Activated T-helper 1 cell treated with anti-CD3 and anti-CD28 coated beads, Interleukin-2, amount 50 U/mL, for 16 hours (primary cell): ENCODE data around the gene LTO1.

Experiments
- DNase-seq, 2 donors: peaks; one replicate each; pipeline ENCODE4 v3.0.0-alpha.2; 2020; ENCODE audit warnings: low read depth in 1 of 2, low spot score in 1 of 2

The LTO1 gene

DNA sequence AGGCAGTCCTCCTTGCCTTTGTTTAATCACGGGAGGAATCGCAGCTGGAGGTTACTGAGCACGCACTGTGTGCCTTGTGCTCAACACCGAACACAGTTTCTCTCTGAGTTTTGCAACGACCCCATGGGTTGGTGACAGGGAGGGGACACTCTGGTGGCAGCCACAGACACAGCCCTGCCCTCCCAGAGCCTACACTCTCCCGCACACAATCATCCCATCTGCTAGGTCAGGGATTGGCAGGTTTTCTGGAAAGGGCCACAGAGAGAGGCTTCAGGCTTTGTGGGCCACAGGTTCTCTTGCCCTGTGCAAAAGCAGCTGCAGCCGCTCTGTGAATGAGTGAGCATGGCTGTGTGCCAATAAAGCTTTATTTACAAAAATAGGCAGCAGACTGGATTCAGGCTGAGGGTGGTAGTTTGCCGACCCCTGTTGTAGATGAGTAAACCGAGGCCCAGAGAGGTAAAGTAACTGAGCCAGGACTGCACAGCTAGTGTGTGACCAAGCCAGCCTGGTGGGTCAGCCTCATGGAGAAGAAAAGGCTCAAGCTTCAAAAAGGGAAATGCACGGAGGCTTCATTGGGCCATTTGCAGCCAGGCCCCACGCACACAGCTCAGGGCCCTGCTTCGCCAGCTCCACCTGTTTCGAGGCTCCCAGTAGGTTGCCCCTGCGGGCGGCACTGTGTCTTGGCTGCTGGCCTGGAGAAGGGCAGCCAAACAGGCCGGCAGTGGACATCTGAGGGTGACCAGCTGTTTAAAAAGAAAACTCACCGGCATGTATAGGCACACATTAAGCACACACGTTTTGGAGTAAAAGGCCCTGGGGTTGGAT lies 16.3 kb downstream of the LTO1 start:
- no peak for DNase-seq

DNA sequence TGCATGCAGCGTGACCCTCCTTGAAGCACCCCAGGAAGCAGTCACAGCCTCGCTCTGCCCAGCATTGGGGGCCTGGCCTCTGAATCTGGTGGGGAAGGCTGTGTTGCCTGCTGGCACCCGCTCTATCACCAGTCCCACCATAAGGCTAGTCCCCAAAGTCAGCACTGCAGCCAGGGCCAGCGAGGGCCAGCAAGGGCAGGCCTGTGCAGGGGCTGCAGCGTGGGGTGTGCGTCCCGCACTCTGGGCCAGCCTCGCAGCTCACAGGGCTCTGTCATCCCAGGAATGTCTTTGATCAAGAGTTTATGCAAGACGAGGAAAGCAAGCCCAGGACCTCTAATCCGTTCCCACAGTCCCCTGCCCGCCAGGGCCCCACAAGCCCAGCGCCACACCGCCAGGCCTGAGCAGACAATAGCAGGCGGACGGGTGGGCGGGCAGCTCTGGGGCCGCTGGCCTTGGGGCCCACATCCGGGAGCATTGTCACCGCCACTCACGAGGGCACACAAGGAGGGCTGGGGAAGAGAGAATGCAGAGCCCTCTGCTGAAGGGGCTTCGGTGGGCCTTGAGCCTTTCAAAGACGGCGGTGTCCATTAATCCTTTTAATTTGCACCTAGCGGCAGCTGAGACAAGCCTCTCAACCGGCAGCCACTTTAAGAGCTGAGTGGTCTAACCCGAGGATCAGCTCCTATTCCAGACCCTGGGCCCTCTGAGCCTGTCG lies 17.1 kb downstream of the LTO1 start:
- no peak for DNase-seq

DNA sequence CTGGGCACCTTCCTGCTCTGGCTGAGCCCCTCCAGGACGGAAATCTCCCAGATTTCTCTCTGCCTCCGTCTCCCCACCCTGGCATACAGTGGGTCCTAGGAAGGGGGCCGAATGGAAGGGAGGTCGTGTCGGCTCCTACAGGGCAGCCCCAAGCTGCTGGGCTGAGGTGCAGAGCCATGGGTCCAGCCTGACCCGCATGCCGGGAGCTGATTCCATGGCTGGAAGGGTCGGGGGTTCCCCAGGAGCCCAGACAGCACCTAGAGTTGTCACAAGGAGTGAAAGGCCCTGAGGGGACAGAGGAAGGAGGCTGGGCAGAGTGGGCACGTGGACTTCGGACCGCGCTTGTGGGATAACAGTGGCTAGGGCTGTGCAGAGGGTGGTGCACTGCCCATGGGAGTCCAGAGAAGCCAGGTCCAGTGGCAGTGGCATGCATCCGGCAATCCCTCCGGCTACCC lies 17.7 kb downstream of the LTO1 start:
- no peak for DNase-seq

DNA sequence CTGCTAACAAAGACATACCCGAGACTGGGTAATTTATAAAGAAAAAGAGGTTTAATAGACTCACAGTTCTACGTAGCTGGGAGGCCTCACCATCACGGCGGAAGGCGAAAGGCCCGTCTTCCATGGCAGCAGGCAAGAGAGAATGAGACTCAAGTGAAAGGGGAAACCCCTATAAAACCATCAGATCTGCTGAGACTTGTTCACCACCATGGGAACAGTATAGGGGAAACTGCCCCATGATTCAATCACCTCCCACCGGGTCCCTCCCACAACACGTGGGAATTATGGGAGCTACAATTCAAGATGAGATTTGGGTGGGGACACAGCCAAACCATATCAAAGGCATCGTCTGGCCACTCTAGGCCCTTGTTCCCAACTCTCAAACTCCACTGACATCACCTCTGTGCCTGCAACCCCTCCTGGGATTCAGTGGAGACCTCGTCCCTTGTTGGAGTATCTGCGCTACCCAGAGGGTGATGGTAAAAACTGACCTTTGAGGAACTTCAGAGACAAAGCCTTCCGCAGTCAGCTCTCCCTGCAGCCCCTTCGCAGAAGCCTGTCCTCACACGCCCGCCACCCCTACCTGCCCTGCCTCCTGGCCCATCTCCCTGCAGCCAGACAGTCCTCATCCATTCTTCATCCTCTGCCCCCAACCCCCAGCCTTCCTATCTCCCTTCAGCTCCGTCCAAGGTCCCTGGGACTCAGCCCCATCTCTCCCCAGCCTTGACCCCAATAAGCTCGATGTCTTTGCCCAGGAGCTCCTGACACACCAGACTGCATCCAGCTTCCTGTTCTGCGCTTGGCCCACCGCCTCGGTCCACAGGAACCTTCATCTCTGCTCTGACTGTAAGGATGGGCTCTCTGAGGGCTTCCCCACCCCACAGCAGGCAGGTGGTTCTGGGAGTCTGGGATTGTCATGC lies 18.4 kb downstream of the LTO1 start:
- no peak for DNase-seq

DNA sequence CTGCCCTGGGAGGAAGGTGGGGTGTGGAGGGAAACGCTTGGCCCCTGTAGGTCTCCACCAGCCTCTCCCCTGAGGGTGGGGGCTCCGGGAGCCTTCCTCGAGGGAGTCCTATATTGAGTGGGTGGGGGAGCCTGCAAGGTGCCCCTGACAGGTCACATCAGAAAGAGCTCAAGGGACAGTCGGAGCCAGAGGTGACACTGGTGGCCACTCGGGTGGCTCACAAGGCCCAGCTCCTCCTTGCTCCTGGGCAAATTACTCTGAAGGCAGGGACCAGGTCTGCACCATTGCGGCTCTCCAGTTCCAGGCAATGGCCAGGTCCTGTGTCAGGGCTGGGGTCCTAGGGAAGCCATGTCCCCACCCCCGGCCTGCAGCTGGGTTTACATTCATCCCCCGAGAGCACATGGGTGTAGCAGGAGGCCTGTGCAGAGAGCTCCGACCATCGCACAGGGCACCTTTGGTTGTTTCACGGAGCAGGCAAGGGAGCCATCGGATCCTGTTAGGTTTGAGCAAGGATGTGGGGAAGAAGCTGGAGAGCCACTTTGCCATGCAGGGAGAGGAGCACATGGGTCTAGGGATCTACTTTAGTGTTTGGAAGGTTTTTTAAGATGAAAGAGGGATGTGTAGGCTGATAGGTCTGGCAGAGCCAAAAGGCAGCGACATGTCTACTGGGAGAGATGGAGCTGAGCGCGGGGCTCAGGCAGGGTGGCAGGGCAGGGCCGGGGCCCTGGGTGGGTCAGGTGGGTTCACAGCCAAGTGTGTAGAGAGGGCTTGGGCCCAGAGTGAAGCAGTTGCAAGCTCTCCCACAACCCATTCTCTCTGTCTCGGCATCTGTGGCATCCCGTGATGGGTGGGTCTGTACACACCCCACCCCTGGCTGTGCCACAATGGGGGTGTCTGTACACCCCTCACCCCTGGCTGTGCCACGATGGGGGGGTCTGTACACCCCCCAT lies 19.4 kb downstream of the LTO1 start:
- no peak for DNase-seq

DNA sequence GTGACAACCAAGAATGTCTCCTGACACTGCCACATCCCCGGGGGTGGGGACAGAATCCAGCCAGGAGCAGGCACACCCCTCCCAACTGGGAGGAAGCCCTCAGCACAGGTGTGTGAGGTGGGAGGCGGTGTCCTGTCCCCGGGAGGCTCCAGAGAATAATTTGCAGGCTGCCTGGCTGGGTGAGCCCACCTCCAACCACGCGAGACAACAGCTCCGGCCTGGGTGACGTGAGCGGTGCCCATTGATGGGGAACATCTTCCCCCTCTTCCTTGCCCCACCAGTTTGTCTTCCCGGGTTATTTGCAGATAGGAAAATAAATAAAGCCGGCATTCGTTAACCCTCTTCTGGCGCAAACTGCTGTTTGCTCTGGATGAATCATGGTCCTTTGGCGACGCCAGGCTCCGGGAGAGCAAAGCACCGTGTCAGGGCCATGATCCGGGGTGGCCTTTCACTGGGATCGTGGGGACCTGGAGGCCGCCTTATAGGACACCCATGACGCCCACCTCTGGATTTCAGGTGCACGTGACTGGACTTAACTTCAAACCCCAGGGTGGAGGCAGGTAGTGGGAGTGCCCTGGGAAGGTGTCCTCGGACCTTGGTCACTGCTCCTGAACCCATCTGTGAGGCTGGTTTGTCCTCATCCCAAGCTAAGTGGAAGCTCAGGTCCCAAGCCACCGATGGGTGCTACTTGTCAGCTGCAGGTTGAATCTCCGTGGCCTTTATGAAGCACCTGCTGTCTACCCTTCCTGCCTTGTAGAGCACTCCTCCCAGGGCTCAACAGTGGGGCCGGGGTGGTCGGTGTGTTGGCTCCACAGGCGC lies 20.3 kb downstream of the LTO1 start:
- no peak for DNase-seq

DNA sequence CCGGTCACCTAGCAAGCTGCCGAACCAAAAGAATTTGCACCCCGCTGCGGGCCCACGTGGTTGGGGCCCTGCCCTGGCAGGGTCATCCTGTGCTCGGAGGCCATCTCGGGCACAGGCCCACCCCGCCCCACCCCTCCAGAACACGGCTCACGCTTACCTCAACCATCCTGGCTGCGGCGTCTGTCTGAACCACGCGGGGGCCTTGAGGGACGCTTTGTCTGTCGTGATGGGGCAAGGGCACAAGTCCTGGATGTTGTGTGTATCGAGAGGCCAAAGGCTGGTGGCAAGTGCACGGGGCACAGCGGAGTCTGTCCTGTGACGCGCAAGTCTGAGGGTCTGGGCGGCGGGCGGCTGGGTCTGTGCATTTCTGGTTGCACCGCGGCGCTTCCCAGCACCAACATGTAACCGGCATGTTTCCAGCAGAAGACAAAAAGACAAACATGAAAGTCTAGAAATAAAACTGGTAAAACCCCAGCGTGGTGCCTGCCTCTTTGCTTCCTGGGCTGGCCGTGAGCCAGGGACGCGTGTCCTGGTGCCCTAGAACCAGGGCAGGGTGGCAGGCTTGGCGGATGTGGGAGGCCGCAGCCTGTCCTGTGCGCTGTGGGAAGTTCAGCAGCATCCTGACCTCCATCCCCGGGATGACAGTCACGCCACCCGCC lies 21.0 kb downstream of the LTO1 start:
- no peak for DNase-seq

DNA sequence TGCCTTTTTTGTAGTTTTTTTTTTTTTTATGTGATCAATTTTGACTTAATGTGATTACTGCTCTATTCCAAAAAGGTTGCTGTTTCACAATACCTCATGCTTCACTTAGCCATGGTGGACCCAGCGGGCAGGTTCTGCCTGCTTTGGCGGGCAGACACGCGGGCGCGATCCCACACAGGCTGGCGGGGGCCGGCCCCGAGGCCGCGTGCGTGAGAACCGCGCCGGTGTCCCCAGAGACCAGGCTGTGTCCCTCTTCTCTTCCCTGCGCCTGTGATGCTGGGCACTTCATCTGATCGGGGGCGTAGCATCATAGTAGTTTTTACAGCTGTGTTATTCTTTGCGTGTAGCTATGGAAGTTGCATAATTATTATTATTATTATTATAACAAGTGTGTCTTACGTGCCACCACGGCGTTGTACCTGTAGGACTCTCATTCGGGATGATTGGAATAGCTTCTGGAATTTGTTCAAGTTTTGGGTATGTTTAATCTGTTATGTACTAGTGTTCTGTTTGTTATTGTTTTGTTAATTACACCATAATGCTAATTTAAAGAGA lies 21.7 kb downstream of the LTO1 start:
- no peak for DNase-seq

DNA sequence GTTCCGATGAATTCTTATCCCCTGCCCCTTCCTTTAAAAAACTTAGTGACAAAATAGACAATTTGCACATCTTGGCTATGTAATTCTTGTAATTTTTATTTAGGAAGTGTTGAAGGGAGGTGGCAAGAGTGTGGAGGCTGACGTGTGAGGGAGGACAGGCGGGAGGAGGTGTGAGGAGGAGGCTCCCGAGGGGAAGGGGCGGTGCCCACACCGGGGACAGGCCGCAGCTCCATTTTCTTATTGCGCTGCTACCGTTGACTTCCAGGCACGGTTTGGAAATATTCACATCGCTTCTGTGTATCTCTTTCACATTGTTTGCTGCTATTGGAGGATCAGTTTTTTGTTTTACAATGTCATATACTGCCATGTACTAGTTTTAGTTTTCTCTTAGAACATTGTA lies 22.2 kb downstream of the LTO1 start:
- no peak for DNase-seq

DNA sequence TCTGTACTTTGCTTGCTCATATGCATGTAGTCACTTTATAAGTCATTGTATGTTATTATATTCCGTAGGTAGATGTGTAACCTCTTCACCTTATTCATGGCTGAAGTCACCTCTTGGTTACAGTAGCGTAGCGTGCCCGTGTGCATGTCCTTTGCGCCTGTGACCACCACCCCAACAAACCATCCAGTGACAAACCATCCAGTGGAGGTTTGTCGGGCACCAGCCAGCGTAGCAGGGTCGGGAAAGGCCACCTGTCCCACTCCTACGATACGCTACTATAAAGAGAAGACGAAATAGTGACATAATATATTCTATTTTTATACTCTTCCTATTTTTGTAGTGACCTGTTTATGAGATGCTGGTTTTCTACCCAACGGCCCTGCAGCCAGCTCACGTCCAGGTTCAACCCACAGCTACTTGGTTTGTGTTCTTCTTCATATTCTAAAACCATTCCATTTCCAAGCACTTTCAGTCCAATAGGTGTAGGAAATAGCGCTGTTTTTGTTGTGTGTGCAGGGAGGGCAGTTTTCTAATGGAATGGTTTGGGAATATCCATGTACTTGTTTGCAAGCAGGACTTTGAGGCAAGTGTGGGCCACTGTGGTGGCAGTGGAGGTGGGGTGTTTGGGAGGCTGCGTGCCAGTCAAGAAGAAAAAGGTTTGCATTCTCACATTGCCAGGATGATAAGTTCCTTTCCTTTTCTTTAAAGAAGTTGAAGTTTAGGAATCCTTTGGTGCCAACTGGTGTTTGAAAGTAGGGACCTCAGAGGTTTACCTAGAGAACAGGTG lies 23.1 kb downstream of the LTO1 start:
- DNase-seq: no peak

DNA sequence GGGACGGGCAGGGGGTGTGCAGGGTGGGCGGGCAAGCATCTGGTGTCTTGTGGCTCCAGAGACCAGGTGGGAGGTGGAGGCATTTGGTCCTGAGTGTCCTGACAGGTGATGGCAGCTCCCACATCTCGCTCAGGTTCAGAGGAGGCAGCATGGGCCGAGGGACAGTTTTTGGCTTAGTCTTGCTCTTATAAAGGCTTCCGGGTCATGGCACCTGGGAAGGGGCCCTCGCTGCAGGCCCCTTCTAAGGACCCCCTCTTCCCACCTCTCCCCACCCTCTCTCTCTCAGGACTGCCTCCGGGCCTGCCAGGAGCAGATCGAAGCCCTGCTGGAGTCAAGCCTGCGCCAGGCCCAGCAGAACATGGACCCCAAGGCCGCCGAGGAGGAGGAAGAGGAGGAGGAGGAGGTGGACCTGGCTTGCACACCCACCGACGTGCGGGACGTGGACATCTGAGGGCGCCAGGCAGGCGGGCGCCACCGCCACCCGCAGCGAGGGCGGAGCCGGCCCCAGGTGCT lies 24.3 kb downstream of the LTO1 start:
- no peak for DNase-seq

DNA sequence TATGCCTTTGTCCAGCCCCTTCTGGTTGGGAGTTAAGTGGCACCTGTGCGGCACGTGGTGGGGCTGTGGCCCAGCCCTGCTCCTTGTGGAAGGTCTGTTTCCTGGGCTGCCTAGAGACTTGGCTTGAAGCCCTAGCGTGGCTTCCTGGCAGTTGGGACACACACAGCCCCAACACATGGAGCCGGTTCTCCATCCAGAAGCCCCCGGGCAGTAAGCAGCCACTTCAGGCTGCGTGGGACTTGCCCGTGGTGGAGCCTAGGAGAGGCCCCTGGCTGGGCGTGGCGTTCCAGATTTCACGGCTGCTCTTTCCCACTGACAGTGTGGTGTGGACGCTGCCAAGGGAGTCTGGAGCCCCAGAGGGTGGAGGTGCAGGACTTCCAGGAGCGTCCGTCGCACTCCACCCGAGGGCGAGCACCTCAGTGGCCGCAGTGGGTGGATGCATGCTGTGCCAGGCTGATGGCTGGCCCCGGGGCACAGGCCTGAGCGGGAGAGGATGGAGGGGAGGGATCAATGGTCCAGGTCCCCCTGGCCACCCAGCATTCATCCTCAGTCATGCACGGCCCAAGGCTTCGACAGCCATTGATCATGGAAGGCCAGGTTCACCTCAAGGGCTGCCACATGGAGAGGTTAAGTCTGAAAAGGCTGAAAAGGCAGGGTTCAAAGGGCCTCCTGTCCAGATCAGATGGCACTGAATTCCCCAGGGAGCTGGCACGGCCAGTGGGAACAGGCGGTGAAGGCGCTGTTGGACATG lies 24.9 kb downstream of the LTO1 start:
- DNase-seq: no peak

DNA sequence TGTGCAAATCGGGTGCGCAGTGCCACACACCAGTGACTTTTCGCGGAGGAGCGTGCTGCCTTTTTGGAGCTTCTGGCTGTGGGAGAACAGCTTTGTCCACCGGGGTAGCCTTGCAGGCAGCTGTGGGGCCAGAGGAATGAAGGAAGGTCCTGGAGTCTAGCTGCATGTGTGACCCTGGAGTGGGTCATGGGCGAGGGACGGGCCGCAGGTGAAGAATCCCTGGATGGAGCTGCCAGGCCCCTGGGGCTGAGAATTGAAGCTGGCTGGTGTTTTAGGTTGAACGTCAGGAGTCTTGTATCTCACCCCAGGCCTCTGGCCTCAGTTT lies 25.6 kb downstream of the LTO1 start:
- no peak for DNase-seq

DNA sequence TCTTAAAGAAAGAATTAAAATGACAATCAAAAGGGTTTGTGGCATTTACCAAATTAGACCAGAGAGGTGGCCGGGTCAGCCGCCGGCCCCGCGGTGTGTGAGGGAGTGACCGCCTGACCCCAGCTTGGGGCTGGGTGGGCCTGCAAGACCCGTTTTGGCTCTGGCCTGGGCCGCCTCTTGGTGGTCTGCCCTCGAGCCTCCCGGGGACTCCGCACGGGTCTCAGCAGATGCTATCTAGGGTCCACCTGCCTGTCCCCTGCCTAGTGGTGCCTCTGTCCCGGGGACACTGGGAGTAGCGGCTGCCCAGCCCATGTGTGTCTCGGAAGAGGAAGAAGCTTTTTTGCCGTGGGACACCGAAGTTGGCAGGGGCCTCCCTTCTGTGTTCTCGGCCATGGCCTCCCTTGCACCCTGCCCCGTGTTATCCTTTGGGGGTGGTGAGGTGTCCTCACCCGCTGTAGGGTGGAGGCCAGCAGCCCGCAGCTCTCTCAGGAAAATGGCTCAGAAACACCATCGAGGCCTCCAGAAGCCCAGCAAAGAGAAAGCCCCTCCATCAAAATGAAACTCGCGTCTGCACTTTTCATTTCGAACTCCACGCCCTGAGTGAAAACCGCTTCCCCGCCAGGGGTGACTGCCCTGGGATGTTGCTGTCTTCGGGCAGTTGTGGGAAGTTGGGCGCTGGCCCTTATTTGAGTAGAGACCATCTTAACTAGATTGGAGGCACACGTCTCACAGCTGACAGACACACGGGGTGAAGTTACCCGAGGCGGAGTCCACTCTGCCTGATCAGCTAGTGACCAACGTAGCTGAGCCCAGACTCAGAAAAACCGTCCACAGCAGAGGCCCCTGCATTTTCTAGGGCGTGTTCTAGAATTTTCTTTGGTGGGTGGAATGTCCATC lies 26.2 kb downstream of the LTO1 start:
- DNase-seq: no peak

DNA sequence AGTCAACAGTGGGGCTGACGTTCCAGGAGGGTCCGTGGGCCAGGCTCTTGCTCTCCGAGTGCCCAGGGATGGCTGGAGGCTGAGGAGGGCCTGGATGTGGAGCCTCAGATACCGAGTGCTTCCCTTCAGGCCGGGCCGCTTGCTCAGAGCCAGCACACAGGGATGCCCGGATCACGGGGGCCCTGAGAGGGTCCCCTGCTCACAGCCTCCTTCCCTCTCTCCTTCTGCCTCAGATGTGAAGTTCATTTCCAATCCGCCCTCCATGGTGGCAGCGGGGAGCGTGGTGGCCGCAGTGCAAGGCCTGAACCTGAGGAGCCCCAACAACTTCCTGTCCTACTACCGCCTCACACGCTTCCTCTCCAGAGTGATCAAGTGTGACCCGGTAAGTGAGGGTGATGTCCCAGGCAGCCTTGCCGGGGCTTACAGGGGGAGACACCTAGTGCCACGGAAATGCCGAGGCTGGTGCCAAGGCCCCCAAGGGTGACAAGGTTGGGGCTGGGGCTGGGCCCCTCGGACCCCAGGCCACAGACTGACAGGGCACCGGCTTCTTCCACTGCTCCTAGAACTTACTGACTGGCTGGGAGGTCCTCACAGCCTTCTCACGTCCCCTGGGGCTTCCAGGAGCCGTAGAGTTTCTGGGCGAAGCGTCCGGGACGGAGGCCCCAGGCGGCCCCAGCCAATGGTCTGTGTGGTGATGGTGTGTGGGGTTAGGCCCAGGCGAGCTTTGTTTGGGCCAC lies 27.2 kb downstream of the LTO1 start:
- DNase-seq: no peak

DNA sequence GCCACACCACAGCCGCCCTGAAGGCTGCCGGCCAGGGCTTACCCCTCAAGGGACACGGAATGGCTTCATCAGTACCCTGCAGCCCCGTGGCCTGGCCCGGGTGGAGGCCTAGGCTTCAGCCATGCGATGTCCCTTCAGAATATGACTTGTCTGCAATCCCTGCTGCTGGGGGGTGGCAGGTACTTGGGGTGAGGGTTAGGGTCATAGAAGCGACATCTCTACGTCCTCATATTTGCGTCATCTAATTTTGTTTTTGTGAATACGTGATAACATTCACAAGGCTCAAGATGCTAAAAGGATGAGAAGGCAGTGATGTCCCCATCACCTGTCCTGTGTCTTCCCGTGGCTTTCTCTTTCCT lies 27.8 kb downstream of the LTO1 start:
- no peak for DNase-seq
